NK-92 treated with Interleukin-12 subunit alpha and Interleukin-12 subunit beta, amount 100 ng/mL, for 24 hours (cell line): ENCODE measurements around the gene PIEZO1.
"Not testable (repeated sequence)": the region's sequence is repeated elsewhere in the genome, so short reads cannot be mapped to it uniquely, and the experiment has no call there.

Source experiments
- DNase-seq: peaks from one replicate; lab custom pipeline; 2025; lab: John Stamatoyannopoulos, UW

PIEZO1 gene

DNA sequence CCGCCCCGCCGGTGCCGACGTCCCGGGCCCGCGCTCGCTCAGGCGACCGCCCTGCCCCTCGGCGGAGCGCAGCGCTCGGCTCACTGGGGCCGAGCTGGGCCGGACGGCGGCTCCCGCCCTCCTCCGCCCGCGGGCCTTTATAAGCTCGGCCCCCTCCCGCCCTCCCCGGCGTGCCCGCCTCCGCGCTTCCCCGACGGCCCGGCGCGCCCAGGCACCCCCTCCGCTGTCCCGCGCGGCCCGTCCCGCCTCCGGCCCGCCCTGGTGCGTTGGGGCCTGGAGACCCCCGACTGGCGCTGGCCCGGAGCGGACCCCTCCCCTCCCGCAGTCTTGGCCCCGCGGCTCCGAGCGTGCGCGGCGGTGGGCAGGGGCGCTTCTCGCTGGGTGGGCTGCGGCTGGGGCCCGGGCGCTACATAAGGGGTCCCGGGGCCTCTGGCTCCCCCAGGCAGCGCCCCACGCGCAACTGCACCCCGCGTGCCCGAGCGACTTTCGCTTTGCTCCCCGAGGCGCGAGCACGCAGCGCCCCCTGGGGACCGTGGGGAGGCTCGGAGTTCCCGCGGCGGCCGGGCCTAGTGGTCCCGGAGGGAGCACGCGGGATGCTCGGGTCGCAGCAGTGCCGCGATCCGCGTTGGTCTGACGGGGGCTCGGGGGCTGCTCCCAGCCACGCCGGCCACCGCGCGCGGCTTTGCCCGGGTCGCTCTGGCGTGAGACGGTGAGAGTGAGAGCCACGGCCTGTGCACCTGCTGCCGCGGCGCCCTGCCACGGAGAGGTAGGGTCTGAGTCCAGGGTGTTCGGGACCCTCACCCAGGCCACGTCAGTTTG is at the start of gene PIEZO1:
TSS of gene PIEZO1 (minus strand) at position 115 of the 819 bp plus-strand sequence. CDS start 256 bp downstream, outside the sequence.
- peak; percentile 40 for DNase-seq

DNA sequence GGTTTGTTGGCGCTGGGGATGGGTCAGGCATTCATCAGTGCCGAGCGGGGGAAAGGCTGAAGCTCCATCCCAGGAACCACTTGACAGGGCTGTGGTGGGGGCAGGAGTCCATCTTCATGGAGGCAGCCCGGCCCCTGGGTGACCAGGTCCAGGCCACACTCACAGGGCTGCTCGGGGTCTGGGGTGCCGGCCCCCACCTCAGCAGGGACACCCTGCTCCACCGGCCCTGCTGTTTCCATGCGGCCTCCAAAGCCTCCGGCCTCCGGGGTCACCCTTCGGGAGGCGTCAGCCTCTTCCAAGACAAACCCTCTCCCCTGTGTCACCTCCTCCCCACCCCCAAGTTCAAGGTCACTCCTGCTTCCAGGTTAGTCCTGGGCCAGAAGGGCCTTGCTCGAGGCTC is 49.6 kb upstream of the PIEZO1 start:
- DNase-seq: no peak

DNA sequence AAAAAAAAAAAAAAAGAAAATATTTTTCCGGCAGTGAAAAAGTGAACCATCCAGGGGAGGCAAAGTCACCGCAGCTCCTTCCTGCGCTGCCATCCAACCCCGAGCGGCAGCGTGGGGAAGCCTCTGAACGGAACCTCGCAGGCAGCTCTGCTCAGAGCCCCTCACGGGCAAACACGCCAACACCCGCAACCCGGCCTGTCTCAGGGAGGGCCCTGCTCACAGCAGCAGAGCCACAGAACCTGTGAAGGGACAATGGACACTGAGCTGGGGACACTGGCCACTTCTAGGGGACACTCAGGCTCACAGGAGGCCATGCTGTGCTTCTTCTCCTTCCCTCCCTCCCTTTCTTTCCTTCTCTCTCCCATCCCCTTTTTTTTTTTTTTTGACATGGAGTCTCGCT is 48.1 kb upstream of the PIEZO1 start:
- DNase-seq: no peak

GRCh38 chr16:88831838-88832237 is 46.8 kb upstream of the PIEZO1 start:
- DNase-seq: no peak

GRCh38 chr16:88830783-88831182 is 45.8 kb upstream of the PIEZO1 start:
- no peak for DNase-seq

GRCh38 chr16:88830258-88830657 is 45.2 kb upstream of the PIEZO1 start:
- no peak for DNase-seq

- DNase-seq: no peak
Observed at GRCh38 chr16:88828711-88829110, 43.7 kb upstream of the PIEZO1 start.

- DNase-seq: no peak
Observed at GRCh38 chr16:88827727-88828126, 42.7 kb upstream of the PIEZO1 start.

GRCh38 chr16:88826070-88826840 is 41.2 kb upstream of the PIEZO1 start:
- no peak for DNase-seq

DNA sequence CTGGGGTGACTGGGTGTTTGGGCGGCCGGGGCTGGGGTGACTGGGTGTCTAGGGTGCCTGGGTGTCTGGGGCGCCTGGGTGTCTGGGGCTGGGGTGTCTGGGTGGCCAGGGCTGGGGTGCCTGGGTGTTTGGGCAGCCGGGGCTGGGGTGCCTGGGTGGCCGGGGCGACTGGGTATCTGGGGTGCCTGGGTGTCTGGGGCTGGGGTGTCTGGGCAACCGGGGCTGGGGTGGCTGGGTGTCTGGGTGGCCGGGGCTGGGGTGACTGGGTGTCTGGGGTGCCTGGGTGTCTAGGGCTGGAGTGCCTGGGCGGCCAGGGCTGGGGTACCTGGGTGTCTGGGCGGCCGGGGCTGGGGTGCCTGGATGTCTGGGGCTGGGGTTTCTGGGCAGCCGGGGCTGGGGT is 40.1 kb upstream of the PIEZO1 start:
- DNase-seq: no peak

DNA sequence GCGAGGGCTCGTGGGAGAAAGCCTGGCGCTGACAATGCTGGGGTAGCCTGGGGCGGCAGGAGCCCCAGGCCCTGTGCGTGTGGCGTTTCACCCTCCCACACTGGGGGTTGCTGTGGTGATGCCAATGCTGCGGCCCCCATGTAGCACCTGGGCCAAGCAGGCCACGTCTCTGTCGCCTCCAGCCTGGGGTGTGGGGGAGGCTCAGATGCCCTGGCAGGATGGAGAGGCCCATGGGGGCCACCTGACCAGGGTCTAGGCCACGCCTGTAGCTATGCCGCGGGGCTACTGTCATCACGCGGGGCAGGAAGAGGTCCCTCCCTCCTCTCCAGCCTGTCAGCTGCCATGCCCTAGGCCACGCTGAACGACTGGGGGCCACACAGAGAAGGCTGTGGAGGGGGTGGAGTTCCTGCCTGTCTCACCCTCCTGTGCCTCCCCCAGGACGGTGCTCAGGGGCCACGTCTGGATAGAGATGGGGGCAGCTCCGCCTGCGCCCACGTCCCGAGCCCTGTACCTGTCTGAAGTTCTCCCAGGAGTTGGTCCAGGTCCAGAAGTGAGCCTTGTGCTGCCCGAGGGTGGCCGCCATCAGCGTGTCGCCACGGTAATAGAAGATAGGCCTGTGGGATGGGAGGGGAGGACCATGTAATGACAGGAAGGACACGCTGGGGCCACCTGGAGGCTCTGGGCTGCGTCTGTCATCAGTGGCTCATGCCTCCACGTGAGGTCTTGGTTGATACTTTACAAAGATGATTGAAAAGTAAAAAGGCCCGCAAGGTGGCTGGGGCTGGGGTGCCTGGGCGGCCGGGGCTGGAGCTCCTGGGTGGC is 39.4 kb upstream of the PIEZO1 start:
- DNase-seq: no peak

- DNase-seq: not testable (repeated sequence)
Observed at GRCh38 chr16:88823646-88824045, 38.6 kb upstream of the PIEZO1 start.

GRCh38 chr16:88822281-88823040 is 37.4 kb upstream of the PIEZO1 start:
- no peak for DNase-seq

GRCh38 chr16:88821168-88821850 is 36.3 kb upstream of the PIEZO1 start:
- no peak for DNase-seq

- DNase-seq: no peak
Observed at GRCh38 chr16:88820385-88821025, 35.5 kb upstream of the PIEZO1 start.

DNA sequence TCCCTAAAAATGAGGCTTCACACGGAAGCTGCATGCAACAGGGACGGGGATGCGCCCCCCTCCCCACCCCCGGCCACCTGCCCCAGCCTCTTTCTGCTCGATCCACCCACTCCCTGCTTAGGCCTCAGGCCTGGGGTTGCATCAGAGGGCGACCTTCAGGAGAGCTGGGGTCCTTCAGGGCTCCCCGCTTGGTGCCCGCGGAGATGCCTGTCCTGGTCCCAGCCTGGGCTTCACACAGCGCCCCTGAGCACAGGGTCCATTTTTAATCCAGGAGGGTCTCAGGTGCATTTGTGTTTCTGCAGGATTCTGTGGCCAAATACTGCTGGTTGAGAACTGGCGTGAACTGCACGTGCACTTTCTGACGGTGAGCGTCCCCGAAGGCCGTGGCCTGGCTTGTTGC is 34.1 kb upstream of the PIEZO1 start:
- no peak for DNase-seq

GRCh38 chr16:88818575-88818874 is 33.5 kb upstream of the PIEZO1 start:
- no peak for DNase-seq

DNA sequence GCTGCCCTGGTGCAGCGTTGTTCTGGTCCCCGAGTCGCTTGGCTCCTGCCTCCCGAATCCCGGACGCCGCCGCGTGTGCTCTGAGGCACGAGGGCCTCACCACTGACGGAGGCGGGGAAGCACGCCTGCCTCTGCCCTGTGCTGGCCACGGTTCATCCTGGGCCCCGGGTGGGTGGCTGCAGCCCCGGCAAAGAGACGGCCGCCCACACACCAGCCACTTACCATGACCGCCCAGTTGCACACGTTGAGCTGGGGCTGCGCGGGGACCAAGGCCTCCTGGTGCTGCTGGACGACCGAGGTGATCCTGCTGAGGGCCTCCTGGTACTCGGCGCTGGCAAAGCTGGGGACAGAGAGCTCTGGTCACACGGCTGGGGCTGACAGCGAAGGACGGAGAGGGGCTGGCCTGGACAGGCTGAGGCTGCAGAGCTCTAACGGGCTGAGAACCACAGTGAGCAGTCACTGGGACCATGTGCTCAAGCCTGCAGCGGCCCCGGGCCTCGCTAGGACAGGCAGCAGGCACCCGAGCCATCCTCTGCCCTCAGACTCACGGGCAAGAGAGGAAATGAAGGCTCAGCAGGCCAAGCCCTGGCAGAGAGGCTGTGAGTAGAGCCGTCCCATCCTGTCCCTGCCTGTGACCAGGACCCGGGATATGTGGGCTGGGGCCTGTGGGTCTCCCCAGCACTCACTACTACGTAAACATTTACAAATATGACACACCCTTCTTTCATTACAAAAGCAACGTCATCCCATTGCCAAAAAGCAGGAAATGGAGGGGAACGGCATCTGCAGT is 33.0 kb upstream of the PIEZO1 start:
- no peak for DNase-seq

DNA sequence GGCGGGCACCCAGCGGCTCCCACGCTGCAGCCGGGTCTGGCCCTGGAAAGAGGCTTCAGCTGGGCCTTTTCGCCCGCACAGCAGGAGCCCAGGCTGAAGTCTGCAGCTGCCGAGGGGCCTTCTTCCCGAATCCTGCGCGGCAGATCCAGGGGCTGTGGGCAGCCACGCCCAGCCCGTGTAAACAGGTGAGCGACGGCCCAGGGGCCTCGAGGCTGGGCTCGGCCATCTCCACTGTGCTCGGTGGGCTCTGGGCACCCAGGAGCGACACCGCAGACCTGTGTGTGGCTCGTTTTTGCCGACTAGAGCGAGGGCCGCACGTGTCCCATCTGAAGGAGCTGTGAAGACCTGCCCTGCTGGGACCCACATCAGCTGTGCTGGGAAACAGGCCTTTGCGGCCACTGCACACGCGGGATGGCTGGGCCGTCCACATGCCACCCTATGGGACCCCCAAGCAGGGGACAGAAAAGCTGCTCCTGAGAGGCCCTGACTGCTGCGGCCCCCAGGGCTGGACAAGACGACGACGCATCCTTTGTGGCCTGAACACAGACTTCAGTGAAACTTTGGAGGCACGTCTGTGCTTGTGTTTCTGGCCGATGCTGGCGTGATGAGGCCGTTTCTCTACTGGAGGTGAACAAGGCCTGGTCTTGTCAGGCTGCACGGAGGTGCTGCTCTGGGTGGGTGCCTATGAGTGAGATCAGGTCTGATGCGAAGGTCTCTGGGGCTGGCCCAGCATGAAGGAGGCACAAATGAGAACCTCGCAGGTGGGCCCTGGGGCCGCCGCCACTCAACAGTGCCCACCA is 31.9 kb upstream of the PIEZO1 start:
- no peak for DNase-seq
